IPS-18c (cell line): ENCODE results near the gene ALDH1B1.
"Not testable (repeated sequence)": the region's sequence is repeated elsewhere in the genome, so short reads cannot be mapped to it uniquely, and the experiment has no call there.

ENCODE experiments used
- H3K4me3 ChIP-seq: 2 replicates; pipeline ENCODE4 v1.7.0; 2013; ENCODE audit warnings: low read depth, mild to moderate bottlenecking, low read length, moderate library complexity; ENCODE audit not compliant: insufficient read depth
- H3K9me3 ChIP-seq: one replicate; pipeline ENCODE4 v1.6.1; 2013; ENCODE audit warnings: mild to moderate bottlenecking, low read length, moderate library complexity; ENCODE audit not compliant: control insufficient read depth, insufficient read depth

ALDH1B1 gene

GRCh38 chr9:38395653-38396370 lies 3.3 kb downstream of the ALDH1B1 start:
- no peak overlapping the region for H3K4me3 ChIP-seq
- H3K9me3 ChIP-seq = peaks cover 2% of the 10 kb centered on the region

GRCh38 chr9:38396371-38396671 lies 3.8 kb downstream of the ALDH1B1 start:
- Histone ChIP-seq H3K9me3 (peaks cover 2% of the 10 kb centered on the region), H3K4me3 (no peak overlapping the region)

- not testable (repeated sequence) for H3K4me3 ChIP-seq, H3K9me3 ChIP-seq
Measured at GRCh38 chr9:38399191-38399590, 6.7 kb downstream of the ALDH1B1 start.

- Histone ChIP-seq H3K4me3 (no peak overlapping the region), H3K9me3 (no peaks in the 10 kb centered on the region)
Measured at GRCh38 chr9:38401994-38402393, 9.5 kb downstream of the ALDH1B1 start.

GRCh38 chr9:38404314-38404713 lies 11.8 kb downstream of the ALDH1B1 start:
- Histone ChIP-seq H3K4me3 (no peak overlapping the region), H3K9me3 (no peaks in the 10 kb centered on the region)

GRCh38 chr9:38405785-38406184 lies 13.3 kb downstream of the ALDH1B1 start:
- H3K4me3 ChIP-seq = no peak overlapping the region

GRCh38 chr9:38406476-38407186 lies 14.1 kb downstream of the ALDH1B1 start:
- H3K9me3 ChIP-seq = no peaks in the 10 kb centered on the region
- H3K4me3 ChIP-seq = no peak overlapping the region

More at GRCh38 chr9:38405785-38406184, 13.3 kb downstream of the ALDH1B1 start:
- H3K9me3 ChIP-seq = no peaks in the 10 kb centered on the region

GRCh38 chr9:38408719-38409118 lies 16.2 kb downstream of the ALDH1B1 start:
- Histone ChIP-seq H3K9me3 (no peaks in the 10 kb centered on the region), H3K4me3 (no peak overlapping the region)

- no peak overlapping the region for H3K4me3 ChIP-seq
- H3K9me3 ChIP-seq = no peaks in the 10 kb centered on the region
Measured at GRCh38 chr9:38412751-38413150, 20.2 kb downstream of the ALDH1B1 start.

- Histone ChIP-seq H3K9me3 (no peaks in the 10 kb centered on the region), H3K4me3 (no peak overlapping the region)
Measured at GRCh38 chr9:38413283-38413682, 20.8 kb downstream of the ALDH1B1 start.

GRCh38 chr9:38414040-38414723 lies 21.7 kb downstream of the ALDH1B1 start:
- Histone ChIP-seq H3K4me3 (no peak overlapping the region), H3K9me3 (no peaks in the 10 kb centered on the region)

GRCh38 chr9:38415856-38416255 lies 23.4 kb downstream of the ALDH1B1 start:
- H3K4me3 ChIP-seq = no peak overlapping the region
- H3K9me3 ChIP-seq = no peaks in the 10 kb centered on the region

- H3K4me3 ChIP-seq = no peak overlapping the region
- H3K9me3 ChIP-seq = no peaks in the 10 kb centered on the region
Measured at GRCh38 chr9:38416461-38416860, 24.0 kb downstream of the ALDH1B1 start.

GRCh38 chr9:38417003-38417945 lies 24.8 kb downstream of the ALDH1B1 start:
- H3K4me3 ChIP-seq = no peak overlapping the region
- no peaks in the 10 kb centered on the region for H3K9me3 ChIP-seq

- no peaks in the 10 kb centered on the region for H3K9me3 ChIP-seq
- no peak overlapping the region for H3K4me3 ChIP-seq
Measured at GRCh38 chr9:38418366-38418765, 25.9 kb downstream of the ALDH1B1 start.

GRCh38 chr9:38419181-38419580 lies 26.7 kb downstream of the ALDH1B1 start:
- Histone ChIP-seq H3K9me3 (no peaks in the 10 kb centered on the region), H3K4me3 (no peak overlapping the region)

- no peaks in the 10 kb centered on the region for H3K9me3 ChIP-seq
- H3K4me3 ChIP-seq = no peak overlapping the region
Measured at GRCh38 chr9:38421498-38422211, 29.2 kb downstream of the ALDH1B1 start.
